ENCODE data around the gene FURIN.

The FURIN gene

GRCh38 chr15:90857337-90857736 is 11.1 kb upstream of the FURIN start:
- POLR2A ChIA-PET, result no interaction called here
- Histone ChIP-seq H3K4me3 (ENCODE audit: low read depth, low read length) (no peak overlapping the region), H3K27ac (ENCODE audit: extremely low read depth, low read depth, low read length) (no peak overlapping the region), H3K4me1 (ENCODE audit: control insufficient read depth, insufficient read depth, low read length) (peaks cover 12% of the 10 kb centered on the region), H3K36me3 (ENCODE audit: control insufficient read depth in 2 of 2, insufficient read depth in 1 of 2, low read length in 2 of 2) (no peaks in the 10 kb centered on the region), H3K9me3 (ENCODE audit: control insufficient read depth, insufficient read depth, low read depth, low read length) (no peaks in the 10 kb centered on the region)
- CTCF ChIA-PET, result no interaction called here
- peak; percentile 82 for TF ChIP-seq ZNF140 (tag by site-specific recombination; IDR thresholded peaks at IDR 0.05)
- no peak for TF ChIP-seq ZFP69B (tag by site-specific recombination; IDR thresholded peaks at IDR 0.05)

DNA sequence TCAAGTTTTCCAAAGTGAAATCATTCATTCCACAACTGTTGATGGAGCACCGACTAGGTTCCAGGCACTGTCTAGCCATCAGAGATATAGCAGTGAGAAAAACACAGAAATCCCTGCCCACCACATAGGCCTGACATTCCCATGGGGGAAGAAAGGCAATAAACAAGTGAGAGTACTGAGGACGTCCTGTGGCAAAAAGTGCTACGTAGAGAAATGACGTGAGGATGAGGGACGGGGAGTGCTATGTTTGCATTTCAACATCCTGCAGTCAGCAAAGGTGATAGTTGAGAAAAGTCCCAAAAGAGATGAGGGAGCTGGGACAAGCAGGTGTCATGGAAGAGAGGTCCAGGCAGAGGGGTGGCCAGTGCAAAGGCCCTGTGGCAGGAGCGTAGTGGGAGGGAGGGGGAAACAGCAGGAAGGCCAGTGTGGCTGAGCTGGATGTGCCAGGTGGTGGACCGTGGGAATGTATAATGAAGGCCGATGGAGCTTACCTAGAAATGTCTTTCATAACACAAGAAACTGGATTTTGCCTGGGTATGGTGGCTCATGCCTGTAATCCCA is 10.4 kb upstream of the FURIN start:
- ChIA-PET POLR2A (no interaction called here), CTCF (interaction anchor here (0.6 to 1.5 kb wide), 2 partner anchors 28 to 702 kb away, joined by 3 to 5 read pairs; no protein-coding TSS in a partner anchor)
- Histone ChIP-seq H3K4me3 (ENCODE audit: low read depth, low read length) (no peak overlapping the region), H3K36me3 (ENCODE audit: control insufficient read depth in 2 of 2, insufficient read depth in 1 of 2, low read length in 2 of 2) (no peaks in the 10 kb centered on the region), H3K9me3 (ENCODE audit: control insufficient read depth, insufficient read depth, low read depth, low read length) (no peaks in the 10 kb centered on the region), H3K27ac (ENCODE audit: extremely low read depth, low read depth, low read length) (no peak overlapping the region), H3K4me1 (ENCODE audit: control insufficient read depth, insufficient read depth, low read length) (peaks cover 12% of the 10 kb centered on the region)
- TF ChIP-seq ZNF623 (tag by site-specific recombination; IDR thresholded peaks at IDR 0.05), result peak; percentile 97
- no peak for TF ChIP-seq PRDM4 (tag by site-specific recombination; IDR thresholded peaks at IDR 0.05)
- no peak for TF ChIP-seq ZNF473 (tag by site-specific recombination; IDR thresholded peaks at IDR 0.05)
- TF ChIP-seq ZNF292 (tag by site-specific recombination; IDR thresholded peaks at IDR 0.05; ENCODE audit: borderline replicate concordance, low read depth), result no peak

- Histone ChIP-seq H3K27ac (ENCODE audit: extremely low read depth, low read depth, low read length) (no peak overlapping the region), H3K9me3 (ENCODE audit: control insufficient read depth, insufficient read depth, low read depth, low read length) (no peaks in the 10 kb centered on the region), H3K36me3 (ENCODE audit: control insufficient read depth in 2 of 2, insufficient read depth in 1 of 2, low read length in 2 of 2) (no peaks in the 10 kb centered on the region), H3K4me3 (ENCODE audit: low read depth, low read length) (no peak overlapping the region), H3K4me1 (ENCODE audit: control insufficient read depth, insufficient read depth, low read length) (peaks cover 12% of the 10 kb centered on the region)
- CTCF ChIA-PET, result interaction anchor here (0.6 to 1.5 kb wide), 3 partner anchors 22 to 27 kb away, joined by 3 to 5 read pairs (median 3); no protein-coding TSS in a partner anchor
- POLR2A ChIA-PET, result interaction anchor here (1.0 to 1.1 kb wide), 2 partner anchors 9 kb away, joined by 3 to 5 read pairs; partner anchors contain the start of gene FURIN
- TF ChIP-seq ZBTB17 (tag by site-specific recombination; IDR thresholded peaks at IDR 0.05), result 0 out of 2 replicates have a peak, but pooled peaks have one; percentile 12
- no peak for TF ChIP-seq FEZF1 (tag by site-specific recombination; IDR thresholded peaks at IDR 0.05)
- TF ChIP-seq ZNF600 (tag by site-specific recombination; IDR thresholded peaks at IDR 0.05), result peak; percentile 69
- TF ChIP-seq, protein P1, sequence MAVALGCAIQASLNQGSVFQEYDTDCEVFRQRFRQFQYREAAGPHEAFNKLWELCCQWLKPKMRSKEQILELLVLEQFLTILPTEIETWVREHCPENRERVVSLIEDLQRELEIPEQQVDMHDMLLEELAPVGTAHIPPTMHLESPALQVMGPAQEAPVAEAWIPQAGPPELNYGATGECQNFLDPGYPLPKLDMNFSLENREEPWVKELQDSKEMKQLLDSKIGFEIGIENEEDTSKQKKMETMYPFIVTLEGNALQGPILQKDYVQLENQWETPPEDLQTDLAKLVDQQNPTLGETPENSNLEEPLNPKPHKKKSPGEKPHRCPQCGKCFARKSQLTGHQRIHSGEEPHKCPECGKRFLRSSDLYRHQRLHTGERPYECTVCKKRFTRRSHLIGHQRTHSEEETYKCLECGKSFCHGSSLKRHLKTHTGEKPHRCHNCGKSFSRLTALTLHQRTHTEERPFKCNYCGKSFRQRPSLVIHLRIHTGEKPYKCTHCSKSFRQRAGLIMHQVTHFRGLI (tag by site-specific recombination; IDR thresholded peaks at IDR 0.05), result peak; percentile 63
Measured at GRCh38 chr15:90859234-90860131, 8.9 kb upstream of the FURIN start.

DNA sequence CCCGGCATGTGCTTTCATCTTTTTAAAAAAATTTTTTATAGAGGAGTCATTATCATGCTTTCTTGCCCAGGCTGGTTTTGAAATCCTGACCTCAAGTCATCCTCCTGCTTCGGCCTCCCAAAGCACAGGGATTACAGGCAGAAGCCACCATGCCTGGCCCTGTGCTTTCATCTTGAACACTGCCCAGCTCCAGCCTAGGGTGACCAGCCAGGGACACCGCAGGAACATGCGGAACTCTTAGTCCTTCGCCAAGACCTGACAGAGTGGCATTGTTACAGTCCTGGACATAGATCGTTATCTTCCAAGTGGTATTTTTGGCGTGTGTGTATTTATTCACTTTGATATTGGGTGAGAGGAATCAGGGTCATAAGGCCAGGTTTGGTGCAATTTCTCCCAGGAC is 7.9 kb upstream of the FURIN start:
- H3K4me3 ChIP-seq (ENCODE audit: low read depth, low read length), result no peak overlapping the region
- POLR2A ChIA-PET, result interaction anchor here (1.1 kb wide), 1 partner anchor 10 kb away, joined by 5 read pairs; no protein-coding TSS in a partner anchor
- H3K36me3 ChIP-seq (ENCODE audit: control insufficient read depth in 2 of 2, insufficient read depth in 1 of 2, low read length in 2 of 2), result no peaks in the 10 kb centered on the region
- H3K9me3 ChIP-seq (ENCODE audit: control insufficient read depth, insufficient read depth, low read depth, low read length), result no peaks in the 10 kb centered on the region
- CTCF ChIA-PET, result interaction anchor here (0.6 to 0.7 kb wide), 2 partner anchors 25 to 273 kb away, joined by 3 read pairs; no protein-coding TSS in a partner anchor
- no peak overlapping the region for H3K27ac ChIP-seq (ENCODE audit: extremely low read depth, low read depth, low read length)
- TF ChIP-seq HOXD13 (CRISPR knock-in tag; IDR thresholded peaks at IDR 0.05; ENCODE audit: borderline replicate concordance) (no peak), ZNF654 (tag by site-specific recombination; IDR thresholded peaks at IDR 0.05; ENCODE audit: low read depth) (no peak), ZSCAN5A (tag by site-specific recombination; IDR thresholded peaks at IDR 0.05) (no peak)
- peaks cover 12% of the 10 kb centered on the region for H3K4me1 ChIP-seq (ENCODE audit: control insufficient read depth, insufficient read depth, low read length)

Measured in HEK293 (cell line).